Testis (tissue), 3 donors: Measurements from ENCODE around the gene ANAPC4. TPM values are rescaled to one million over a fixed set of nuclear protein-coding genes. Genes with fewer than 3 reads are reported as not detected.

Experiments
- DNase-seq: peaks from one replicate; pipeline ENCODE4 v3.0.0-alpha.2; 2019
- H3K27ac ChIP-seq, 2 donors: fragments of 200-600 bp; sonication (generic); one replicate each; pipeline ENCODE4 v1.5.1; 2019
- H3K27me3 ChIP-seq: fragments of 200-600 bp; sonication (generic); one replicate; pipeline ENCODE4 v1.5.1; 2019
- H3K36me3 ChIP-seq: fragments of 200-600 bp; sonication (generic); one replicate; pipeline ENCODE4 v1.5.1; 2017; ENCODE audit warnings: low read depth; ENCODE audit errors: missing control alignments
- H3K4me1 ChIP-seq: fragments of 200-600 bp; sonication (generic); one replicate; pipeline ENCODE4 v1.5.1; 2019
- H3K4me3 ChIP-seq, 2 donors: fragments of 200-600 bp; sonication (generic); one replicate each; pipeline ENCODE4 v1.5.1; 2017 to 2019
- H3K9me3 ChIP-seq: fragments of 200-600 bp; sonication (generic); one replicate; pipeline ENCODE4 v1.5.1; 2017
- POLR2A ChIP-seq: fragments of 450-650 bp; IDR thresholded peaks from one replicate; pipeline ENCODE4 v1.6.1; 2017; ENCODE audit warnings: antibody characterized with exemption, mild to moderate bottlenecking, moderate library complexity
- WGBS, 2 donors: methylation state at CpG; one replicate each; pipeline ENCODE4 v1.1.5; 2018; 5-methylcytosine and 5-hydroxymethylcytosine counted together
- intact Hi-C: fragments of 100-400 bp; cut with DNase I; formaldehyde crosslinking; loops from one replicate; pipeline ENCODE4 v1.15.1; 2023; ENCODE audit warnings: low total_unique reads
- polyA plus RNA-seq: library from polyadenylated mRNA; stranded (reverse); fragments of 350-450 nt; fragmentation: Illumina TruSeq; extraction: RNeasy Lipid Tissue Mini Kit (QIAGEN cat#74804); gene quantifications from one replicate; pipeline ENCODE4 v1.2.3, GENCODE V29; 2014; ENCODE audit warnings: low read depth, low replicate concordance; ENCODE audit not compliant: insufficient read depth
- total RNA-seq, 2 donors: library from RNA; depleted of rRNA; stranded (reverse); fragments of >200 nt; gene quantifications; one replicate each; pipeline ENCODE4 v1.2.3, GENCODE V29; 2016
- TF ChIP-seq, protein P1 (sequence below), 3 experiments: fragments of 450-650 bp in 2 of 3; fragments of 200-600 bp in 1 of 3; sonication (generic) in 1 of 3; IDR thresholded peaks; one replicate each; pipeline ENCODE4 v1.5.1; 2016 to 2019; ENCODE audit warnings: antibody characterized with exemption in 3 of 3, mild to moderate bottlenecking in 2 of 3, moderate library complexity in 1 of 3

The ANAPC4 gene
- total and polyA plus RNA-seq, 3 donors from 2014 or later = 16.1 to 43.5 (median 35.3) TPM

DNA sequence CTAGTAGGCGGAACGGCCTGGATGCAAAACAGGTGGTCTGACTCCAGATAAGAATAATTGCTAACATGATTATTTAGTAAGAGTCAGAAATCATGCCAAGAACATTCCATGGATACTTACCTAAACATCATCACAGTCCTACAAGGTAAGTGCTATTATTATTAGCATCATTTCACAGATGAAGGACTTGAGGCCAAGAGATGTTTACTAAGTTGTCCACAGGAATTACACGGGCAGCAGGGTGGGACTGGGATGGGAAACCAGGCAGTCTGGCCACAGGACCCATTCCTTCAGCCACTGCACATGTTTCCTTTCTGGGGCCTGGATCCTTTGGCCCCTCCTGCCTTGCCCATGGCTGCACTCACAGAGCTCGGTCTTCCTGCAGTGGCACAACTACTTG, 48.3 kb downstream of the ANAPC4 start:
- no peak for DNase-seq
- TF ChIP-seq, protein P1, sequence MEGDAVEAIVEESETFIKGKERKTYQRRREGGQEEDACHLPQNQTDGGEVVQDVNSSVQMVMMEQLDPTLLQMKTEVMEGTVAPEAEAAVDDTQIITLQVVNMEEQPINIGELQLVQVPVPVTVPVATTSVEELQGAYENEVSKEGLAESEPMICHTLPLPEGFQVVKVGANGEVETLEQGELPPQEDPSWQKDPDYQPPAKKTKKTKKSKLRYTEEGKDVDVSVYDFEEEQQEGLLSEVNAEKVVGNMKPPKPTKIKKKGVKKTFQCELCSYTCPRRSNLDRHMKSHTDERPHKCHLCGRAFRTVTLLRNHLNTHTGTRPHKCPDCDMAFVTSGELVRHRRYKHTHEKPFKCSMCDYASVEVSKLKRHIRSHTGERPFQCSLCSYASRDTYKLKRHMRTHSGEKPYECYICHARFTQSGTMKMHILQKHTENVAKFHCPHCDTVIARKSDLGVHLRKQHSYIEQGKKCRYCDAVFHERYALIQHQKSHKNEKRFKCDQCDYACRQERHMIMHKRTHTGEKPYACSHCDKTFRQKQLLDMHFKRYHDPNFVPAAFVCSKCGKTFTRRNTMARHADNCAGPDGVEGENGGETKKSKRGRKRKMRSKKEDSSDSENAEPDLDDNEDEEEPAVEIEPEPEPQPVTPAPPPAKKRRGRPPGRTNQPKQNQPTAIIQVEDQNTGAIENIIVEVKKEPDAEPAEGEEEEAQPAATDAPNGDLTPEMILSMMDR (IDR thresholded peaks at IDR 0.05) = no peak
- no peak for TF ChIP-seq POLR2A
- intact Hi-C loops = no loop called here
- H3K4me3 ChIP-seq = no peak overlapping the region
- H3K27me3 ChIP-seq = no peaks in the 10 kb centered on the region
- H3K27ac ChIP-seq = no peak overlapping the region
- H3K36me3 ChIP-seq = no peaks in the 10 kb centered on the region
- H3K4me1 ChIP-seq = peaks cover 4% of the 10 kb centered on the region
- 46 to 55% methylated on average over 3 to 4 of the region's 4 CpGs for WGBS, 2 donors
- H3K9me3 ChIP-seq = no peaks in the 10 kb centered on the region

DNA sequence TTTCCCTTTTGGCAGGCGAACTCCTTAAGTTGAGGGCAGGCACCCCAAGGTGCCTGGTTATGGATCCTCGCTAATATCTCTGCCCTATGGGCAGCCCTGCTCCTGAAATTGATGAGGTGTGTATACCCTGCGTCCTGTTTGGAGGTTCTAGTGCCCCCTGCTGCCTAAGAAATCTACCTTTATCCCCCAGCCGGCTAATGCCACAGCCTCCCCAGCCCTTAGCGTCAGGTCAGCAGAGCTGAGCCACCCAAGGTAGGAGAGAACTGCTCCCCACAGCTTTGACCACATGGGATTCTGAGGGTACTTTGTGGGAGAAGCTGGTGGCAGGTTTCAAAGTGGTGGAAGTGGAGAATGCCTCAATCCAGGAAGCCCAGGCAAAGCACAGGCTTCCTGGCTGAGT, 50.8 kb downstream of the ANAPC4 start:
- no peak overlapping the region for H3K27ac ChIP-seq
- 95 to 100% methylated on average over 2 to 5 of the region's 5 CpGs for WGBS, 2 donors
- no peak overlapping the region for H3K4me3 ChIP-seq
- no peak for DNase-seq
- no peaks in the 10 kb centered on the region for H3K9me3 ChIP-seq
- no peaks in the 10 kb centered on the region for H3K36me3 ChIP-seq
- intact Hi-C loops = no loop called here
- H3K27me3 ChIP-seq = no peaks in the 10 kb centered on the region
- no peak for TF ChIP-seq POLR2A
- TF ChIP-seq, protein P1 (IDR thresholded peaks at IDR 0.05) = no peak
- no peaks in the 10 kb centered on the region for H3K4me1 ChIP-seq

DNA sequence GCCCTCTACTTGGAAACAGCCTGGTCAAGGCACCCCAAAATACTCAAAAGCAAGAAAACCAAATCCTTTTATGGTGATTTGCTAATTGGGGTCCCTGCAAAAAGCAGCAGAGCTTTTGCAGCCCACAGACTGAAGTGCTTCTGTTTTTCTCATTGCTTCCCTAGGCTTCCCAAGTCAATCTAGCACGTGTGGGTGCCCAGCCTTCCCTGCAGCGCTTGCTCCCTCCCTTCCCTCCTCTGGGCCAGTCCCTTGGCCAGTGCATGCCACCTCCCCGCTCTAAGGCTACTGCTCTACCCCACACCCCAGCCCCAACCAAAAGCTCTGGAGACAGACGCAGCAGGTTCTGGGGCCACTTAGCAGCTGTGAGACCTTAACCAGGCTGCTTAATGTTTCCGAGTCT, 53.6 kb downstream of the ANAPC4 start:
- intact Hi-C loops = no loop called here
- Histone ChIP-seq H3K27ac (no peak overlapping the region), H3K9me3 (no peaks in the 10 kb centered on the region), H3K36me3 (no peaks in the 10 kb centered on the region), H3K4me1 (no peaks in the 10 kb centered on the region), H3K27me3 (no peaks in the 10 kb centered on the region), H3K4me3 (no peak overlapping the region)
- no peak for TF ChIP-seq POLR2A
- TF ChIP-seq, protein P1 (IDR thresholded peaks at IDR 0.05) = no peak
- DNase-seq = no peak
- 86 to 93% methylated on average over 5 of the region's 5 CpGs for WGBS, 2 donors

DNA sequence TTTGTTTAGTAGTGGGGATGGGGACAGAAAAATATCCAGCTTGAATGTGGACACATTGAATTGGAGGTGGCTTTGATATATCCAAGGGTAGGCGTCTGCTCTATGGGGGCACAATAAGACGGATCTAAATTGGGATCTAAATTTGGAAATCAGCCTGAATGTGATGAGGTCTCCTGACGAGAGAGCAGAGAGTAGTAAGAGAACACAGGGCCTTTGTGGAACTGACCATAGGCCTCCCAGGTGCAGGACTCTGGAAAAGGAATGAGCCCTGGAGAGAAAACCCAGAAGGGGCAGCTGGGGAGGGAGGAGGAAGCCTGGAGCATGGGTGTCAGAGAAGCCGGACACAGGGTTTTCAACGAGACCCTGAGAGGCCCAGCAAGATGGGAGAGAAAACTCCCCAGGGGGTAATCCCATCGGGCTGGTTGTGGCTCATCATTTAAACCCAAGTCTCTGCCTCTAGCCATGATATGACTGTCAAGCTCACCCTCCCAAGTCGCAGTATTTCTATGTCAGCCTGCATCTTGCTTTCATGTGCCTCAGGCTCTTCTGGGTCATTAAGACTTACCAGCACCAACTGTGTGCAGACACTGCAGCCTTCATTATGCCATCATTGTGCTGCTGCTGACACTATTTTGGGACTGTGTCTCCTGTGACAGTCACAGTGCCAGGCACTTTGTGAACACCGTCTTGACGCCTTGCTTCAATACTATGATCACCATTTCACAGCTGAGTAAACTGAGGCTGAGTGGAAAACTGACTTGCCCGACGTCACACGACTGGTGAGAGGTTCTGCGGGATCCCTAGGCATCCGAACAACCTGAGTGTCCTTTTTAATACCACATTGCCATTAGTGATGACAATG, 57.1 kb downstream of the ANAPC4 start:
- no peak for DNase-seq
- TF ChIP-seq, protein P1 (IDR thresholded peaks at IDR 0.05) = no peak
- Histone ChIP-seq H3K9me3 (no peaks in the 10 kb centered on the region), H3K27me3 (no peaks in the 10 kb centered on the region), H3K4me1 (no peaks in the 10 kb centered on the region), H3K27ac (no peak overlapping the region), H3K4me3 (no peak overlapping the region), H3K36me3 (no peaks in the 10 kb centered on the region)
- intact Hi-C loops = no loop called here
- 92 to 95% methylated on average over 11 to 14 of the region's 14 CpGs for WGBS, 2 donors

DNA sequence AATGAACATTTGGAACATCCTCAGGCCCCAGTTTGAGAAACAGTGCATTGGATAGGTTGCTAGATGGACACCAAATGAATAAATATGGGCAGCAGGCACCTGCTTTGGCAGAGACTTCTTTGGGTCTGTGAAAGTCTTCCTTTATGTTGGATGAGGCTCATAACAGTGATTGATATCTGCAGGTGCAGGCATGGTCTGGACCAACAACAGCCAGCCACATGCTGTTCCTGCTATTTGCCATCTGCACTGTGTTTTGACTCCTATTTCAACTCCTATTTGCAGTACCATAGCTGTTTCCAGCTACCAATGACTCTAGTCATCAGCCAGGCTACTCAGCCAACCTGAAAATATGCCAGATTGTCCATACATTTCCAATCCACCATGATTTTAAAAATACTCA, 60.9 kb downstream of the ANAPC4 start:
- no peak for DNase-seq
- no peaks in the 10 kb centered on the region for H3K27me3 ChIP-seq
- no peak for TF ChIP-seq POLR2A
- TF ChIP-seq, protein P1 (IDR thresholded peaks at IDR 0.05) = no peak
- H3K4me3 ChIP-seq = no peak overlapping the region
- peaks cover 17% of the 10 kb centered on the region for H3K4me1 ChIP-seq
- intact Hi-C loops = no loop called here
- no peaks in the 10 kb centered on the region for H3K36me3 ChIP-seq
- H3K9me3 ChIP-seq = no peaks in the 10 kb centered on the region
- no peak overlapping the region for H3K27ac ChIP-seq
